CD4-positive, alpha-beta T cell (primary cell): Measurements from ENCODE around the gene RPL18A. TPM values are rescaled to one million over a fixed set of nuclear protein-coding genes. Genes with fewer than 3 reads are reported as not detected.

Source experiments
- ATAC-seq: fragments of 200-7000 bp; cut with Tn5 transposase; one replicate; pipeline ENCODE4 v1.10.0; 2022; ENCODE audit warnings: mild to moderate bottlenecking; ENCODE audit not compliant: poor library complexity
- CTCF ChIA-PET: fragments of 350-600 bp; sonication (Branson Sonifier 250); formaldehyde crosslinking; loops from one replicate; lab custom pipeline; 2021; ENCODE audit warnings: antibody characterized with exemption, inconsistent platforms; lab: Charles Lee
- POLR2A ChIA-PET: fragments of 350-600 bp; sonication (Branson Sonifier 250); formaldehyde crosslinking; loops from one replicate; lab custom pipeline; 2021; ENCODE audit warnings: antibody characterized with exemption, inconsistent platforms; lab: Charles Lee
- DNase-seq, 14 experiments: peaks; one replicate each; pipeline ENCODE4 v3.0.0-alpha.2; 2013 to 2020; ENCODE audit warnings: mixed read lengths in 2 of 14
- H3K27ac ChIP-seq, 2 donors: one replicate each; pipeline versions ENCODE4 v1.5.1 to v1.7.0; 2013; ENCODE audit warnings: low read length in 2 of 2, low read depth in 1 of 2, mild to moderate bottlenecking in 1 of 2
- H3K27me3 ChIP-seq, 2 experiments: 1 replicate in 1 of 2; 2 replicates in 1 of 2; pipeline versions ENCODE4 v1.6.1 to v1.7.0; 2013; ENCODE audit warnings: low read length in 2 of 2, control low read depth in 1 of 2, mild to moderate bottlenecking in 1 of 2, moderate library complexity in 1 of 2; ENCODE audit not compliant: insufficient read depth in 2 of 2, control insufficient read depth in 1 of 2
- H3K36me3 ChIP-seq: one replicate; pipeline ENCODE4 v1.6.1; 2013; ENCODE audit warnings: low read length, control low read depth; ENCODE audit not compliant: insufficient read depth
- H3K4me1 ChIP-seq: one replicate; pipeline ENCODE4 v1.6.1; 2013; ENCODE audit warnings: low read length, control low read depth; ENCODE audit not compliant: insufficient read depth
- H3K4me3 ChIP-seq: one replicate; pipeline ENCODE4 v1.5.1; 2013; ENCODE audit warnings: mild to moderate bottlenecking, low read length, moderate library complexity
- H3K9me3 ChIP-seq, 2 experiments: 1 replicate in 1 of 2; 2 replicates in 1 of 2; pipeline versions ENCODE4 v1.6.1 to v1.7.0; 2013; ENCODE audit warnings: low read length in 2 of 2, mild to moderate bottlenecking in 2 of 2, control low read depth in 1 of 2, moderate library complexity in 1 of 2; ENCODE audit not compliant: control insufficient read depth in 1 of 2, insufficient read depth in 1 of 2
- H3K27ac Mint-ChIP-seq: one replicate; pipeline ENCODE4 v1.8.0; 2020; ENCODE audit warnings: mixed read lengths
- H3K27me3 Mint-ChIP-seq: one replicate; pipeline ENCODE4 v1.8.0; 2021; ENCODE audit warnings: mixed read lengths
- H3K36me3 Mint-ChIP-seq: one replicate; pipeline ENCODE4 v1.8.0; 2021; ENCODE audit warnings: low read depth, mixed read lengths
- H3K4me1 Mint-ChIP-seq: one replicate; pipeline ENCODE4 v1.8.0; 2021; ENCODE audit warnings: low read depth, mixed read lengths
- H3K4me3 Mint-ChIP-seq: one replicate; pipeline ENCODE4 v1.8.0; 2020; ENCODE audit warnings: mild to moderate bottlenecking, mixed read lengths
- H3K9me3 Mint-ChIP-seq: one replicate; pipeline ENCODE4 v1.8.0; 2020; ENCODE audit warnings: mixed read lengths
- CTCF ChIP-seq: fragments of 200-600 bp; IDR thresholded peaks from one replicate; pipeline ENCODE4 v1.8.0; 2022; ENCODE audit warnings: antibody characterized with exemption, mild to moderate bottlenecking
- intact Hi-C, 2 experiments: fragments of 100-400 bp; cut with DNase I in 1 of 2; cut with micrococcal nuclease in 1 of 2; formaldehyde crosslinking; loops; one replicate each; pipeline versions ENCODE4 v1.15.1 to v1.9.0; 2023 to 2025; cut with DNase I, micrococcal nuclease
- total RNA-seq, 174 experiments: library from RNA in 2 of 174; stranded (reverse) in 2 of 174; gene quantifications; one replicate each; pipeline ENCODE4 v1.2.3 and lab custom pipeline; 2021 to 2026

Gene RPL18A
- total RNA-seq, 2 experiments from 2014 or later: 4,157 to 4,260 TPM

- Mint-ChIP-seq H3K4me3 (no peak overlapping the region), H3K4me1 (peaks cover 9% of the 10 kb centered on the region), H3K27me3 (no peaks in the 10 kb centered on the region), H3K27ac (no peak overlapping the region), H3K9me3 (no peaks in the 10 kb centered on the region), H3K36me3 (peaks cover 34% of the 10 kb centered on the region)
- ChIA-PET CTCF (interaction anchor here (1.0 kb wide), 1 partner anchor 65 kb away, joined by 3 read pairs; the partner anchor contains the start of gene CCDC124), POLR2A (interaction anchor here (0.9 kb wide), 1 partner anchor 12 kb away, joined by 4 read pairs; no protein-coding TSS in a partner anchor)
- intact Hi-C loops: no loop called here
- Histone ChIP-seq H3K36me3 (peaks cover 34% of the 10 kb centered on the region), H3K27ac (no peak overlapping the region), H3K27me3 (no peaks in the 10 kb centered on the region), H3K9me3 (no peaks in the 10 kb centered on the region), H3K4me1 (peaks cover 15% of the 10 kb centered on the region), H3K4me3 (no peak overlapping the region)
- ATAC-seq (no peak), DNase-seq (no peak)
- no peak for TF ChIP-seq CTCF
These were observed 7.3 kb downstream of the RPL18A start for GRCh38 chr19:17866964-17867486.

- Mint-ChIP-seq H3K27ac (no peak overlapping the region), H3K36me3 (peaks cover 21% of the 10 kb centered on the region), H3K4me3 (no peak overlapping the region)
These were observed 9.0 kb downstream of the RPL18A start for GRCh38 chr19:17868669-17869068.

GRCh38 chr19:17869114-17869608, 9.5 kb downstream of the RPL18A start:
- Mint-ChIP-seq H3K27me3 (no peaks in the 10 kb centered on the region), H3K9me3 (no peaks in the 10 kb centered on the region), H3K4me1 (peaks cover 17% of the 10 kb centered on the region), H3K36me3 (peaks cover 16% of the 10 kb centered on the region), H3K27ac (no peak overlapping the region), H3K4me3 (no peak overlapping the region)
- intact Hi-C loops: no loop called here
- CTCF ChIA-PET: interaction anchor here (1.2 to 1.4 kb wide), 2 partner anchors 9 to 63 kb away, joined by 3 to 8 read pairs; partner anchors contain the start of genes CCDC124 and RPL18A
- H3K27ac ChIP-seq: no peak overlapping the region
- POLR2A ChIA-PET: interaction anchor here (4.3 kb wide), 1 partner anchor 9 kb away, joined by 57 read pairs; the partner anchor contains the start of gene RPL18A
- peaks cover 33% of the 10 kb centered on the region for H3K4me1 ChIP-seq
- H3K4me3 ChIP-seq: no peak overlapping the region
- H3K36me3 ChIP-seq: peaks cover 13% of the 10 kb centered on the region
- TF ChIP-seq CTCF: no peak
- H3K27me3 ChIP-seq: no peaks in the 10 kb centered on the region
- ATAC-seq (no peak), DNase-seq (no peak)
- H3K9me3 ChIP-seq: no peaks in the 10 kb centered on the region

More at GRCh38 chr19:17868669-17869068, 9.0 kb downstream of the RPL18A start:
- Histone ChIP-seq H3K27me3 (no peaks in the 10 kb centered on the region), H3K4me1 (peaks cover 28% of the 10 kb centered on the region), H3K36me3 (peaks cover 18% of the 10 kb centered on the region), H3K9me3 (no peaks in the 10 kb centered on the region), H3K4me3 (no peak overlapping the region), H3K27ac (no peak overlapping the region)
- CTCF ChIA-PET: interaction anchor here (1.2 kb wide), 1 partner anchor 9 kb away, joined by 3 read pairs; the partner anchor contains the start of gene RPL18A
- peaks cover 12% of the 10 kb centered on the region for H3K4me1 Mint-ChIP-seq
- intact Hi-C loops: no loop called here
- TF ChIP-seq CTCF: no peak
- ATAC-seq (no peak), DNase-seq (no peak)
- H3K9me3 Mint-ChIP-seq: no peaks in the 10 kb centered on the region
- POLR2A ChIA-PET: no interaction called here
- no peaks in the 10 kb centered on the region for H3K27me3 Mint-ChIP-seq
